Cerebellar cortex (tissue), 1 donor: ENCODE results near the gene CFL1.

ENCODE experiments used
- DNase-seq: peaks from one replicate; pipeline ENCODE4 v3.0.0-alpha.2; 2015; ENCODE audit warnings: low spot score

The CFL1 gene

DNA sequence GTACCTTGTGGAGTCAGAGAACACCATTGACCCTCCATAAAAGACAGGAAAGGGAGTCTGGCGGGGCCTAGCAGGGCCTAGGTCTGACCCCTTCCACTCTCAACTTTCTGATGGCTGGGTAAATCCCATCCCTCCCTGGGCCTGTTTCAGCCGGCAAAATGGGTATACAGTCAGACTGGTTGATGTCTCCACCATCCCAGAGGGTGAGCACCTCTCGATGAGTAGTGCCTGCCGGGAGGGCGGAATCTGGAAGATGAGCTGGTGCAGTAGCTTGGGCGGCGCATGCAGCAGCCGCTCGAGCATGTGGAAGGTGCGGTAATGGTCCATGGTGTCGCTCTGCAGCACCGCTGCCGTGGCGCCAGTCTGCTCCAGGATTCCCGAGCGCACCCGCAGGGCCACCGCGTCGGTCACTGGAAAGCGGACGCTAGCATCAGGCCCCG, 29.8 kb upstream of the CFL1 start:
- no peak for DNase-seq

DNA sequence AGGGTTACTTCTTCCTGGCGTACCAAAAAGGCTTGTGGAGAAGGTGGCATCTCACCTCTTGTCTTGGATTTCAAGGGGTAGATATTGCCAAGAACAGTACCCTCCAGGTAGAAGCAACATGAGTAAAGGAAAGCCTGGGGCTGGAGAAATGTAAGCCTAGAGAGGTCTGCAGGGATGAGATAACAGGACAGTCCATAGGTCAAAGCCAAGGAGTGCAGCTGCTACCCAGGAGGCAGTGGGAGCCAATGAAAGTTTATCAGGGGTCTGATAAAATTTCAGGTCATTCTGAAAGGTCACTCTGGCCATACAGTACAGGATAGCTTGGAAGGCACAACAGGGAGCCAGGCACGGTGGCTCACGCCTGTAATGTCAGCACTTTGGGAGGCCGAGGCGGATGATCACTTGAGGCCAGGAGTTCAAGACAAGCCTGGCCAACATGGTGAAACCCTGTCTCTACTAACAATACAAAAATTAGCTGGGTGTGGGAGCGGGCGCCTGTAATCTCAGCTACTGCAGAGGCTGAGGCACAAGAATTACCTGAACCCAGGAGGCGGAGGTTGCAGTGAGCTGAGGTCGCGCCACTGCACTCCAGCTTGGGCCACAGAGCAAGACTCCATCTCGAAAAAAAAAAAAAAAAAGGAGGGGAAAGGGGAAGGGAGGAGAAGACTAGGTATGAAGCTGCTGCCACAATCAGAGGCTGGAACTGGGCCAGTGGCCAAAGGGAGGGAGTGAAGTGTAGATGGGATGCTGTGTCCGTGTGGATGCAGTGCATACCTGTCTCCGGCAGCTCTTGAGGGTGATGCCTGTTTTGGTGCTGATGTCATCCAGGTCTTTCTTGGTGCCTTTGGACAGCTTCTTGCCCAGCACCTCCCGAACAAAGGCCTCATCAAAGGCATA, 29.1 kb upstream of the CFL1 start:
- DNase-seq, result no peak

DNA sequence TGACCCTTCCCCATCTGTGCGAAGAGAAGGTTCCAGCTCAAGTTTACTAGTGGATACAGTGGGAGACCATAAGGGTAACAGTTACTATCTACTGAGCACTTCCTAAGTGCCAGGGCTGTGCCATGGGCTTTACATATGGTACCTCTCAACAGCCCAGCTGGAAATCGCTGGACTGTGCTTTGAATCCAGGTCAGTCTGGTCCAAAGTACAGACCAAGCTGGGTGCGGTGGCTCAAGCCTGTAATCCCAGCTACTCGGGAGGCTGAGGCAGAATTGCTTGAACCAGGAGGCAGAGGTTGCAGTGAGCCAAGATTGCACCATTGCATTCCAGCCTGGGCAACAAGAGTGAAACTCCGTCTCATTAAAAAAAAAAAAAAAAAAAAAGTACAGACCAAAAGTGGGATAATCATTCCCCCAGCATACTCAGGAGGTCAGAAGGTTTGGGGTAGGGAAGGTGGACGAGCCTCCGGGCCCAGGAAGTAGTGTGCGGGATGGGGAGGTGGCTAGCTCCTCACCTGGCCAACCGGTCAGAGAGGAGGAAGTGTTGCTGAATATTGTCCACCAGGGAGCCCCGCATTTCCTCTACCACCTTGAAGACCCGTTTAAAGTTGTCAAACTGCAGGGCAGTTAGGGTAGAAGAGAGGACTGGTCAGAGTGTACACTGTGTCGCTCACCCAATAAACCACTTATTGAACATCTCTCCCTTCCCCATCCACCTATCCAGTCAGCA, 28.0 kb upstream of the CFL1 start:
- DNase-seq, result no peak

DNA sequence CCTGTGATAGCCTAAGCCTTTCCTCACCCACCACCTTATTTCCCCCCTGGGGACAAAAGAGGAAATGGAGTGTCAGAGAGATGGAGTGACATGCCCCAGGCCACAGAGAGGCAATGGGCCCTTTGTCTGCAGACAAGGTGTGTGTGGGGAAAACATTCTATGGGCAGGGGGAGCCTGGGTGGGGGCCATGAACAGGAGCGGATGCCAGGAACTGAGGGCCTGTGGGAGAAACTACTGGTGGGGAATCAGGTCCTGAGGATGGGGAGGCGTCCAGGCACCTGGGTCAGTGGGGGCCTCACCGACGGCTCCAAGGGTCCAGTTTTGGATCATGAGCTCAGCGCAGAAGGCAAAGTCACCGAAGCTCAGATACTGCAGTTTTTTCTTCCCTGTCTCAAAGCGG, 27.3 kb upstream of the CFL1 start:
- DNase-seq, result no peak

DNA sequence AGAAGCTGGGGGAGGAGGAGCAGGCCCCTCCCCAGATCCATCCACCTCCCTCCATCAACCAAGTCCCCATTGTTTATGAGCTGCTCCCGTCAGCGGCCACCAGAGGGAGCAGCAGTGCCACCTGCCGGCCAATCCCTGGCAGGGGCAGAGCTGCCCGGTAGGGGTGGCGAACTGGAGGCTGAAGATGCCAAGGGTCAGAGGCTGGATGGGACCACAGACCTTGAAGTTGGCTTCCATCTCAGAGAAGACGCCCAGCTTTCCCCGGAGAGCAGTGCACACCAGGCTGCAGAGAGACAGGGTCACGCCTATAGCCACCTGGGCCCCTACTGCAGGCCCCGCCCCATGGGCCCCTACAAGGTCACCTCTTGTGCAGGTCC, 26.7 kb upstream of the CFL1 start:
- DNase-seq, result peak; percentile 76

DNA sequence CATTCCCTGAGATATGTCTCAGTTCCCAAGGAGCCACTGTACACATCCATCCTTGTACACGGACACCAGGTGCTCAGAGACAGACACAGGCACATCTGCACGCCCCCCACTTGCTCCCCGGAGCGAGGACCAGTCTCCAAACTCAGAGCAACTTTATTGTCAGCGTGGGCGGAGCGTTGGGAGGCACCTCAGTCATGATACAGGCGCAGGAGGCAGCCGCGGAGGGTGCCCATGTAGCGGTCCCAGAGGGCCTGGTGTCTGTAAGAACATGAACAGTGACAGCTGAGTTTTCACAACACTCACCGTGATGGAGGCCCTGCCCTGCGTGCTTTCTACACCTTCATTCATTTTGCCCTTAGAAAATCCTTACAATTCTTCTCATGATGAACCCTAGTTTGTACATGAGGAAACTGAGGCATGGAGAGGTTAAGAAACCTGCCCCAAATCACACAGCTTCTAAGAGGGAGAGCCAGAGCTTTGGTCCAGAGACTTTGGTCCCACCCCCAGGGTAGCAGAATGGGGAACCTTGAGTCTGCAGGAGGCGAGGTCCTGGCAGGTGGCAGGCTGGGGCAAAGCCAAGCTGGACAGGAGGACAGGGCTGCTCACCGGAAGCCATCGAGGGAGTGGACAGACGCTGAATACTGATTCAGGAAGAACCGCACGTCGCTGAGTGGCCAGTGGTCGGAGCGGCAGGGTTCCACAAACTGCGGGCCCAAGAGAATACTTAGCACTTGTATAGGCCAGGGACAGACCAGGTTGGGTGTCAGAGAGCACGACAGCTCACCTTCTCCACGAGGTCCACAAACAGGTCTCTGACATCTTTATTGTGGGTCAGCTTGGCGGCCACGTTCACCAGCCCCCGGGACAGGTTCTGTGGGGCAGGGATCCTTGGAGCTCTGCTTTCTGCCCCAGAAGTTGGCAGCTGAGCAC, 26.1 kb upstream of the CFL1 start:
- no peak for DNase-seq

DNA sequence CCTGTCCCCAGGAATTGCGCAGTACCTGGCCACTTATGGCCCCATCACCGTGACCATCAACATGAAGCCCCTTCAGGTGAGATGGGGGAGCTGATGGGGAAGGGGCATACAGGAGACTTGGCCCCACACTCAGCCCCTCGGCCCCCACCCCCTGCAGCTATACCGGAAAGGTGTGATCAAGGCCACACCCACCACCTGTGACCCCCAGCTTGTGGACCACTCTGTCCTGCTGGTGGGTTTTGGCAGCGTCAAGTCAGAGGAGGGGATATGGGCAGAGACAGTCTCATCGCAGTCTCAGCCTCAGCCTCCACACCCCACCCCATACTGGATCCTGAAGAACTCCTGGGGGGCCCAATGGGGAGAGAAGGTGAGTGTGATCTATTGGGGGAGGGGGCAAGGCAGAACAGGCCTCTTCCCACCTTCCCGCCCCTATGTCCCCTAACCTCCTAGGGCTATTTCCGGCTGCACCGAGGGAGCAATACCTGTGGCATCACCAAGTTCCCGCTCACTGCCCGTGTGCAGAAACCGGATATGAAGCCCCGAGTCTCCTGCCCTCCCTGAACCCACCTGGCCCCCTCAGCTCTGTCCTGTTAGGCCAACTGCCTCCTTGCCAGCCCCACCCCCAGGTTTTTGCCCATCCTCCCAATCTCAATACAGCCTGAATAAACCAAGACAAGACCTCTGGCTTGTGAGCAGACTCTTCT, 25.2 kb upstream of the CFL1 start:
- no peak for DNase-seq

DNA sequence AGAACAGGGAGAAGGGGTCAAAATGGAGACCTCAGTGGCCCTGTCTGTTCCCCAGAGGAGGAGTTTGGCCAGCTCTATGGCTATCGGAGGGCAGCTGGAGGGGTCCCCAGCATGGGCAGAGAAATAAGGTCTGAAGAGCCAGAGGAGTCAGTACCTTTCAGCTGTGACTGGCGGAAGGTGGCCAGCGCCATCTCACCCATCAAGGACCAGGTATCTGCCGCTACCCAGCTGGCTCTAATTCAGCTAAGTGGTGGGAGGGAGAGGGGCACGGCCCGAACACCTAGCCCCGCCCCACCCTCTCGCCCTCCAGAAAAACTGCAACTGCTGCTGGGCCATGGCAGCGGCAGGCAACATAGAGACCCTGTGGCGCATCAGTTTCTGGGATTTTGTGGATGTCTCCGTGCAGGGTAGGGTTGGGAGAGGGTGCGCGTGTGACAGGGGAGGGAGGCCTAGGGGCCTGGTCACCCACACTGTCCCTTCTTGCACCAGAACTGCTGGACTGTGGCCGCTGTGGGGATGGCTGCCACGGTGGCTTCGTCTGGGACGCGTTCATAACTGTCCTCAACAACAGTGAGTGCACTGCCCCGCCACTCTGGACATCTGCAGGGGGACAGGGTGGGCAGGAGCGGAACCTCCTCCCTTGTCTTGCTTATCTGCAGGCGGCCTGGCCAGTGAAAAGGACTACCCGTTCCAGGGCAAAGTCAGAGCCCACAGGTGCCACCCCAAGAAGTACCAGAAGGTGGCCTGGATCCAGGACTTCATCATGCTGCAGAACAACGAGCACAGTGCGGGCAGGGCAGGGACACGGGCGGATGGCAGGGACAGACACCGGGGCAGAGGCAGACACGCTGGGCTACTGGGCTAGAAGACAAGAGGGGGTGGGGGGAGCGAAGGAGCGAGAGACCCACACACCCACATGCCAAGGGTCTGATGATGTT, 24.4 kb upstream of the CFL1 start:
- DNase-seq, result no peak

DNA sequence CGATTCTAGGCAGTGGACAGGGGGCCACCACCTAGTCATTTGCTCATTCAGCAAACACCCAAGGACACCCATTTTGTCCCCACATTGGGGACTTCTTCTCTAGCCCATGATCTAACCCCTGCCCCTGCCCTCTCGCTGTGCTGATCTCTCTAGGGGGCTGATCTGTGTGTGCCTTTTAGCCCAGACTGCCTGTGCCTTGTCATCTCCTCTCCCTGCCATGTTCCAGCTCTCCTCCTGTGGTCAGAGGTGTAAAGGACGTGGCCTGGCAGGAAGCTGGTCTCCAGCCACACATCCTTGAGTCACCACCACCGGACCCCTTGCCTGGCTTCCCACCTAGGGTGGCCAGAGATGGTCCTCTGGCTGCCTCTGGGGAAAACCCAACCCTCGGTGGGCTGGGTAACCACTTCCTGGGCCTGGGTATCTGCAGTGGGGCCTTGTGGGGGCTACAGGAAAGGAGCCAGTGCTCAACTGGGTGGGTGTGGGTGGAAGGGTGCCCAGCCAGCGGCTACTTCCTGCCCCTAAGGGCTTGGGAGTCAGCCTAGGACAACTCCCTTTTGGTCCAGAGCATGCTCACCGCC, 23.0 kb upstream of the CFL1 start:
- DNase-seq, result no peak

DNA sequence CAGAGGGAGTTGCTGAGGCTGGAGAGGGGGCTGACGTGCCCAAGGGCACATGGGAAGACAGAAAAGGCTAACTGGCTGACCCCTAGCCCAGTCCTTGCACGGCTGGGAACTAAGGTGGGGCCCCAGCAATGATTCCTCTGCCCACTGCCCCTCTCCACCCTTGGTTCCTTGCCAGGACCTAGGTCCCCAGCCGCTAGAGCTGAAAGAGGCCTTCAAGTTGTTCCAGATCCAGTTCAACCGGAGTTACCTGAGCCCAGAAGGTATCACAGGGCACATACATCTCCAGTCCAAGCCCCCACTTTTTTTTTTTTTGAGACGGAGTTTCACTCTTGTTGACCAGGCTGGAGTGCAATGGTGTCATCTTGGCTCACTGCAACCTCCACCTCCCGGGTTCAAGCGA, 22.0 kb upstream of the CFL1 start:
- no peak for DNase-seq

DNA sequence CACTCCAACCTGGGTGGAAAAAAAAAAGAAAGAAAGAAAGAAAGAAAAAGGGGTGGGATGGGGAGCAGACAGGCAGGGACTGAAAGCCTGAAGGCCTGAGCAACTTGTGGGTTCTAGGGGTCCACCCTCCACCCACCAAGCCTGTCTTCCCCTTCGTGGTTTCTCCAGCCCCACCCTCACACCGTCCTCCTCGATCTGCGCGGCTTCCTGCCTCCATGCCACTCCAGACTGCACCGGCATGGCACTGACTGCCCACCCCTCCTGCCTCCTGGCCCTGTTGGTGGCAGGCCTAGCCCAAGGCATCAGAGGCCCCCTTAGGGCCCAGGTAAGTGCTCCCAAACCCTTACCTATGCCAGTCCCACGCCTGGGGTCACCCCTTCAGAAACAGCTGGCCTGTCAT, 21.6 kb upstream of the CFL1 start, which contains the start of gene CTSW:
TSS of gene CTSW (plus strand) at position 221 of the 400 bp plus-strand sequence. CDS start at position 239, 18 bp downstream.
- no peak for DNase-seq

DNA sequence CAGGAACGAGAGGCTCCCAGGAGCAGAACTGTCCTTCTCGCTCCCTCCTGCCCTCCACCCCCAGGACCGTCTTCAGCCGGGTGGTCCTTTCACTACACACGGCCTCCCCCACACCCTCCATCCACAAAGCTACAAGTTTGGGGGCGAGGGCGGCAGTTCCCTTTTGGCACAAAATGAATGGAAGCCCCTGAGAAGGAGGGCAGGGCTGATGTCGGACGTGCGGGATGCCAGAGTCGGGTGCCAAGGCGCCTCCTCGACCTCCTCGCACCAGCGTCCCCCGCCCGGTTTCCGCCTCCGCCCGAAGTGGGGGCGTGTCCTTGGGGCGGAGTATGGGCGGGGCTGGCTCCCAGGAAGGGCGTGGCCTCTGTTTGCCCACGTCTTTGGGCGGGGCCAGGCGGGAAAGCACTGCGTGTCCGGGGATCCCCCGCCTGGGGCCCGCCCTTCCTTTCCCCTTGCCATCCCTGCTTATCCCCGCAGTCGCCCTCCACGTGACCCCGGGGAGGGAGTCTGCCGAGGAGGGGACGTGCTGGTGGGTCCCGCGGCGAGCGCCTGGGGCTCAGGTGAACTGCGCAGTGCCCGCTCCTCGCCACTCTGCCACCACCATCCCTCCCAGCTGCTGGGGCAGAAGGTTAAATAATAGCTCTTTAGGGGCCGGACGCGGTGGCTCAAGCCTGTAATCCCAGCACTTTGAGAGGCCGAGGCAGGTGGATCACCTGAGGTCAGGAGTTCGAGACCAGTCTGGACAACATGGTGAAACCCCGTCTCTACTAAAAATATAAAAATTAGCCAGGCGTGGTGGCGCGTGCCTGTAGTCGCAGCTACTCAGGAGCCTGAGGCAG, 15.6 kb upstream of the CFL1 start:
- peak; percentile 93 for DNase-seq

DNA sequence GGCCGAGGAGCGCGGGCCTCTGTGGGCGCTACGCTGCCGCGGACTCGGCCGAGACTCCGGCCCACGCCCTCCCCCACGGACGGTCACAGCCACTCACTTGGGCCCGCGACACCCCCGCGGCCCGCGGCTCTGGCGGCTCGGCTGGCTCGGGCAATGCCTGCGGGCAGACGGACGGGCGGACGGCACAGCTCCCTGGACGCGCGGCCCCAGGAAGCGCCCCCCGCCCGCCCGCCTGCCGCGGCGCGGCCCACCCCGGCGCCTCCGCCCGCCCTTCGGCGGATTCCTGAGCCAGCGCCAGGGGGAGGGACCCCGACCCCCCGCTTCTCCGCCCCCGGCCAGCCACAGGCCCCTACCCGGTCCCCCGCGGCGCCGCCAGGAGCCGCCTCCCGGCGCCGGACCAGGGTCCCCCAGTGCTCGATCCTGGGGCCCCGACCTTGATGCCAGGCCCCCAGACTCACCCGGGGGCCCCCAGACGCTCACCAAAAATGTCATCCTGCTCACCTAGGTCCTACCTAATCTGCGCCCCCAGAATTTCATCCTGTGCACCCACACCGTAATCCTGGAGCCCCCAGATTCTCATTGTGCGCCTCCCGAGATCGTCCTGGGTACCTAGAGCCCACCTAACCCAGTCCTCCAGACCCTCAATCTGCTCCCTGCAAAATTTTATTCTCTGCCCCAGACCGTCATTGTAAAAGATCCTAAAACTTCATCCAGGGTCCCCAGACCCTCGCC, 14.8 kb upstream of the CFL1 start, which contains the start of gene EFEMP2:
TSS of gene EFEMP2 (minus strand) at position 215 of the 732 bp plus-strand sequence. CDS start 446 bp downstream, outside the sequence.
- DNase-seq, result no peak

DNA sequence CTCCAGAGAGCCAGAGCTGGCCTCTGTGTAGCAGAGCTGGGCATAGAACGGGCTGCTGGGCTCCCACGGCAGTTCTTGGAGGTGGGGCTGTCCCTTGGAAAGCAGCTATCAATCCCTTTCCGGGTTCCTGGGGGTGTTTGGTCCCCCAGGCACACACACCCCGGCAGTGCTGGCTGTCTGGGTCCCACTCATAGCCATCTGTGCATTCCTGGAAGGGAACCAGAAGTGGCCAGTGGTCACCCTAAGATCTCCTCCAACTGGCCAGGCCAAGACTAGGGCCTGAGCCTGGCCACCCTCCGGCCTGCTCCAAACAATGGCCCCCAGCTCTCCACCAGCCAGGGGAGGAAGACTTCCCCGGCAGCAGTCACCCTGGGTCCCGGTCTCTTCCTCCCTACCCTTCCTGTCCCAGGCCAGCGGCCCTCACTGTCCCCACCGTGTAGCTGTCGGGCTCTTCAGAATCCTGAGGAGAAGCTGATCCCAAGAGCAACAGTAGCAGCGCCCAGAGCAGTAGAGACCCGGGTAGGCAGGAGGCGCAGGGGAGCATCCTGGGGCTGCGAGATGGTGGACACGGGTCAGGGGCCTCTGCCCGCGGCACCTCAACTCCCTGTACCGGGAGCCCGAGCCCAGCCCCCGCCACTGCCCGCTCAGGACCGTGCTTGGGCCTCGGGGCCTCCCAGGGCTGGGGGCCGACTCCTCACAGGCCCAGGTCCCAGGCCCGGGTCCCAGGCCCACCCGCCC, 14.0 kb upstream of the CFL1 start:
- no peak for DNase-seq

DNA sequence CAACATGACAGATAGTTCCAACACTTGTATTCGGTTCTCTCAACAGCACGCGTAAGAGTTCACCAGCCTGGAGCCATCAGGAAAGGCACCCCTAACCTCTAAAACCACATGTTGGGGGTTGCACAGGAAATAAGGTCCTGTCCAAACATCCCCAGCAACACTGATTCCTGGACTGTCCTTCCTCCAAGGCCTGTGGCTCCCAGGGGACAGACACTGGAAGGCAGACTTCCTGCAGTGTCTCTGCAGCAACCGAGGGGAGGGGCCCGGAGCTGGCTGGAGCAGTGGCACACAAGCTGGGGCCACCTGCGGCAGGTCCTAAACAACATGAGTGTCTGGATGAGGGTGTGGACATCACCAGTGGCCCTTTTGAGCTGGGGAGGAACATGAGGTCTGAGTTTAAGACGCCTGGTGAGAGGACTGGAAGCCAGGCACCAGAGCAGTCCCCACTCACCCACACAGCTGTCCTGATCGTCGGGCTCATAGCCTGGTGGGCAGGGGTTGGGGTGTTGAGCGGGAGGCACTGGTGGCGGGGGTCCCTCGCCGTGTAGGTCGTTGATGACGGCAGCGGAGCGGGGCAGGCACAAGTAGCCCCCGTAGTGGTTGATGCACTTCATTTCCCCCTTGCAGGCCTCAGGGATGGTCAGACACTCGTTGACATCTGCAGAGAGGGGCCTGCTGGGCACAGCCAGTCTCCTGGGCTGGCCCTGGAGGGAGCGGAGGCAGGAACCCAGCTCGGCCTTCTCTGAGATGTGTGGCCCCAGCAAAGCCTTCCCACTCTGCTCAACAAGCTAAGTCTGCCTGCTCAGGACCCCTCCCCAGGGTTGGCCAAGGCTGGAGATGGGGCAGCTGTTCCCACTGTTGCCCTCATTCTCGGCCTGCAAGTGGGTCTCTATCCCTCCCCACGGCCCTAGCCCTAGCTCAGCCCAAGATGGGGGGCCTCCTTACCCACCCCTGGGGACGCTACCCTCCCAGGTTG, 13.0 kb upstream of the CFL1 start:
- no peak for DNase-seq

DNA sequence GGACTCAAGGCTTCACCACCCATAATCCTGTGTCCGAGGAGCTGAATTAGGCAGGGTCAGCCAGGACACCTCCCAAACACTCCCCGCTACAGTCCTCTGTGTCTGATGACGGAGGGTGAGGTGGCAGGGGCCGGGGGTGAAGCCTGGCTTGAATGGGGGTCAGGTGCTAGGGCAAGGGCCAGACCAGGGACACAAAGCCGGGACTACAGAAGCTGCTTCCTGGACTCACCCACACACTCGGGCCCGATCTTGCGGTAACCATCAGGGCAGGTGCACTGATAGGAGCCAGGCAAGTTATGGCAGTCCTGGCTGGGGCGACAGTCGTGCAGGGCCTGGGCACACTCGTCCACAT, 12.3 kb upstream of the CFL1 start:
- no peak for DNase-seq
